CMK (cell line): ENCODE measurements around the gene USP40.

Source experiments
- DNase-seq: peaks from one replicate; pipeline ENCODE4 v3.0.0-alpha.2; 2010; ENCODE audit warnings: low read depth

USP40 gene

GRCh38 chr2:233497692-233498091, 68.9 kb downstream of the USP40 start:
- no peak for DNase-seq

DNA sequence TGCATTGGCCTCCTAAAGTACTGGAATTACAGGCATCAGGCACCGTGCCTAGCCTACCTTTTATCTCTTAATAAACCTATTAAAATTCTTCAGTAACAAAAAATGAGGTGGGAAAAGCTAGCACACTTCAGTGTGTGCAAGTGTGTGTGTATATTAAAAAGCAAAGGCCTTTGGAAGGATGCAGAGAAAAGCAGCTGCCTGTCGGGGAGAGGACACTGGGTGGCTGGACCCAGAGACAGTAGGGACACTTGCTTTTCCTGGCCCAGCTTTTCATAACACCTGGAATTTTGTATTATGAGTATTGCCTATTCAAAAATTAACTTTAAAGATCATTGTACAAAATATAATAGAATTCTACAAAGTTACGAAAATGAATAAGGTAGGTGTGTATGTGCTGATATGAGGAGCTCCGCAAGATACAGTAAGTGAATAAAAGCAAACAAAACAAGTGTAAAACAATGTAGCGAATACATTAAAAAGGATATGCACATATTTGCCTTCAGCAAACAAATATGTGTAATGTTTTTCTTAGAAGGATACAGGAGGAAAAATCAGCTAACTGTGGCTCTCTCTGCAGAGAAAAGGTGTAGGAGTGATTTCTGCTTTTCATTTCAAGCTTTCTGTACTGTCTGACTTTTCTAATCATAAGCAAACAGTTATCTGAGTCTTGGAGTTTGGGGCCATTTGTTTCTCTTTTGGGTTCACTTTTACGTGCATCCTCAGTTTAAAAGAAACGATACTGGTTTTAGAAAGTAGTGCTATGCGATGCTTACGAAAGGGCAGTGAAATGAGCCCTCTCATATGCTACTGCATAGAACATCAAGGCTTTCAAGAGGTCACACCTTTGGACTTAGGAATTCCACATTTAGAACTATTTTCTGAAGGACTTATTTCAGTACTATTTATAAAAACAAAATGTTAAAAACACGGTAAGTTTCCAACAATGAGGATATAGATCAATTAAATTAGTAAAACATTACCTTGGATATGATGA, 70.8 kb downstream of the USP40 start:
- no peak for DNase-seq

- no peak for DNase-seq
Observed at GRCh38 chr2:233492751-233493150, 73.8 kb downstream of the USP40 start.

DNA sequence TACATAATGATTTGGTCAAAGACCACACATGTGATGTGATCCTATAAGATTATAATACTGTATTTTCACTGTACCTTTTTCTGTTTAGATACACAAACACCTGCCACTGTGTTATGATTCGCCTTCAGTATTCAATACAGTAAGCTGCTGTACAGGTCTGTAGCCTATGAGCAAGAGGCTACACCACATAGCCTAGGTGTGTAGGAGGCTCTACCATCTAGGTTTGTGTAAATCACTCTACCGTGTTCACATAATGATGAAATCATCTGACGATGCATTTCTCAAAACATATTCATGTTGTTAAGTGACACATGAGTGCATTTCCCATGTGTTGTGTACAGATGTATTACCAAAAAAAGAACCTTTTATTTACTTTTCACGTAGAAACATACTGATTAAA, 74.5 kb downstream of the USP40 start:
- DNase-seq: no peak

GRCh38 chr2:233491326-233491725, 75.3 kb downstream of the USP40 start:
- DNase-seq: no peak

- no peak for DNase-seq
Observed at GRCh38 chr2:233490831-233491230, 75.8 kb downstream of the USP40 start.

DNA sequence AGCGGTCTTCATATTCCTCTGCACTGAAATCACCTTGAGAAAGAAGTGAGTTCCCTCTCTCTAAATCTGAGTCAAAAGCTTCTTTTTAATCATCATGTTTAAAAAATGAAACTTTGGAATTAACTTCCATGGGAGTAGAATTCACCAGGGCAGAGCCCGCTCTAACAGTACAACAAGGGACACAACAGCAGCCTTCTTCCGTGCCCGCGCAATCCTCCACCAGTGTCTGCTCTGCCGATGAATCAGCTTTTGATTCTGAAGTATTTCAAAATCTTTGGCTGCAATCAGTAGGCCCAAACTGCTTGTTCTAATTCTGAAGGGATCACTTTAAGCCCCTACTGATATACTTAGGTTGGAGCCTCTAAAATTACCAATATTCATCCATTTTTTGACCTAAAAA, 76.9 kb downstream of the USP40 start:
- no peak for DNase-seq

- no peak for DNase-seq
Observed at GRCh38 chr2:233489143-233489542, 77.4 kb downstream of the USP40 start.

DNA sequence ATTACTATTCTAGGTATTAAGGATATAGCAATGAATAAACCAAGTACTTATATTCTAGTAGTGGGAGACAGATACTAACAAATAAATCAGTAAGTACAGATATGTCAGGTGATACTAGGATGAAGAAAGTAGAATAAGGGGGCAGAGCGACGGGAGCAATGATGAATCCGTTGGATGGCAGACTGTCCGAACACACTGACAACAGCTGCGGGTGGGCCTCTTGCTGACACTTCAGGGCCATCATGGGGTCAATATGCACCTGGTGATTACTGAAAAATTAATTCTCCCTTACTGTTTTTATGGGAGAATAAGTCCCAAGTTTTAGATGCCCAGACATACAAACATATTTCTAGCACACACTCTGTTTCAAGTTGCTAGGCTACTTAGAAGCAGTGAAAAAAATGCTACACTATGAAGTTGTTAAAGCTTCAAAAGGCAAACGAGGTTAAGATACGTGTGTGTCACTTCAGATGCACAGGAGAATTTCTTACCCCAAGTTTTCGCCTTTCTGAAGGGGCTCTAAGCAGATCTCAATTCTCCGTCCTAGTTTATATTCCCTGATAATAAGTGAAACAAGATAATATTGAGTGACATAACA, 78.7 kb downstream of the USP40 start:
- no peak for DNase-seq

GRCh38 chr2:233486778-233487552, 79.6 kb downstream of the USP40 start:
- no peak for DNase-seq

GRCh38 chr2:233486357-233486756, 80.2 kb downstream of the USP40 start:
- no peak for DNase-seq

GRCh38 chr2:233485726-233486125, 80.9 kb downstream of the USP40 start:
- no peak for DNase-seq

DNA sequence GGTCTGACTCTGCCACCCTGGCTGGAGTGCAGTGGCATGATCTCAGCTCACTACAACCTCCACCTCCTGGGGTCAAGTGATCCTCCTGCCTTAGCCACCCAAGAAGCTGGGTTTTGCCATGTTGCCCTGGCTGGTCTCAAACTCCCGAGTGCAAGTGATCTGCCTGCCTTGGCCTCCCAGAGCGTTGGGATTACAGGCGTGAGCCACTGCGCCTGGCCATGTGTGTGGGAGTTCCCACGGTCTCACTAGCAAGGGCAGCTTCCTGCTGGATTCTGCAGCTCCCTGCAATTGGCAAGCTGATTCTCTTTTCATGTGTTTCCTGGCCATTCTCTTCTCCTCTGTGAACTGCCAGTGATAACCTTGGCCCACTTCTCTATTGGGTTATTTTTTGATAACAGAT, 84.0 kb downstream of the USP40 start:
- DNase-seq: no peak

DNA sequence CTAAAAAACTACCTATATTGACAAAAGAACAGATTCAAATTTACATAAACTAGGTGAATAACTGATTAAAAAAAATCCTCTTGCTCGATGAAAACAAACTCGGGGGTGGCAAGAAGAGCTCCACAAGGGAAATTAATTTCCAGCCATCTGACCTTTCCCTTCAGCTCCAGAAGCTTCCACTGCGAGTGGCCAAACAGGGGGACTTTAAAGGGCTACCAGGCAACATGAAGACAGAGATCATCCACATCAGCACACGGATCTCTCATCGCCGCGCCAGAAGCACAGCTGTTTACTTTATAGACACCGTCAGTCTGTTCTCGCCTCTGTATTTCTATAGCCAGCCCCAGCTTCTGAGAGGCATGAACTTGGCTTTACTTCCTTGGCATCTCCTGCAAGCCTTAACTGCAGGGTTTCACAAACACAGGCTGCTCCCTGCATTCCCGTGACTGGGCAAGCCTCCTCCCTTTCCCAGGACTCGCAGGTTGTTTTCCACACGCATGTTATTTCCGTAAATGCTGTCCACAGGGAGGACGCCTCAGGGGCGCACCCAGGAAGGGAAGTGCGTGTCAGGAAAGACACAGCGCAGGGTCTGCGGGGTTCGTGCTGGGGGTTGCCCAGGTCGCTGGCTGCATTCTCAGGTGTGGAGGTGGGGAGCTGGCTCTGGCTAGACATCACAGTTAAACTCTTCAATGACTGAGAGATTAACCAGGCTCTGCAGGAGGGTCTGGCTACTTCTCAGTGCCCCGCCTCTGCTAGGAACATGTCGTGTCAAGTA, 85.0 kb downstream of the USP40 start:
- DNase-seq: no peak

GRCh38 chr2:233480490-233481202, 85.9 kb downstream of the USP40 start:
- no peak for DNase-seq

GRCh38 chr2:233479616-233480489, 86.7 kb downstream of the USP40 start:
- no peak for DNase-seq

DNA sequence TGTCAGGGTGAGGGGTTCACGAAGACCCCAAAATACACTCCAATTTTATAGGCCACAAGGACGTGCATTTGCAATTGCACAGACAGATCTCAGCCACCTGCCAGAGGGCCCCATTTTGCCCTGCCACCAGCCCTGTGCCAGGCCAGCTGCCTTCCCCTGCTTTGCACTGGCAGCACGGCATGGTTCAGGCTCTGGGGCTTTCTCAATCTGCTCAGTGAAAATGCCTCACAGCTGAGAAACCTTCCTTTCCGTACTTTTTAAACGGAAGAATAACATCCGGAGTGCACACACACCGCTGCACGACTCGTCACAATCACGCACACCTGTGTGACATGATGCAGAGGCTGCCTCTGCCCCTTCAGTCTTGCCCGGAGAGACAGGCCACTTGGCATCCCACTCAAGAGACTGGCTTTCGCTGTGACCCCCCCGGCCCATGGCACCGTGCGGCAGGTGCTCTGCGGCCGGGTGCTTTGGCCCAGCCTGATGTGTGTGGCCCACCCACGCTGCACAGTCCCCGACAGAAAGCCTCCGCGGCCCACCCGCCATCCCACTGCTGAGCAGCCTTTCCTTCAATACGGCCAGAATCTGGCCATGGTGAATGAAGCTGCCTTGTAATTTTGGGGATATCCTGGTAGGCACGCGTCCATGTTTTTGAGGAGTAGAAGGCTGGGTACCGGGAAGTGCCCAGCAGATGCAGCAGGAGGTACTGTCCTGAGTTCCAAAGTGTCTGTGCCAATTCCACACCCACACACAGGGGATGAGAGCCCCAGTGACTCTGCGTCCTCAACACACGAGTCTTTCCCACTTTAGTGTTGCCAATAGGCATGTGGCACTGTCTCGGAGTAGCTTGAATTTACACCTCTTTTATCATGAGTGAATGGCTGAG, 88.8 kb downstream of the USP40 start:
- DNase-seq: no peak

DNA sequence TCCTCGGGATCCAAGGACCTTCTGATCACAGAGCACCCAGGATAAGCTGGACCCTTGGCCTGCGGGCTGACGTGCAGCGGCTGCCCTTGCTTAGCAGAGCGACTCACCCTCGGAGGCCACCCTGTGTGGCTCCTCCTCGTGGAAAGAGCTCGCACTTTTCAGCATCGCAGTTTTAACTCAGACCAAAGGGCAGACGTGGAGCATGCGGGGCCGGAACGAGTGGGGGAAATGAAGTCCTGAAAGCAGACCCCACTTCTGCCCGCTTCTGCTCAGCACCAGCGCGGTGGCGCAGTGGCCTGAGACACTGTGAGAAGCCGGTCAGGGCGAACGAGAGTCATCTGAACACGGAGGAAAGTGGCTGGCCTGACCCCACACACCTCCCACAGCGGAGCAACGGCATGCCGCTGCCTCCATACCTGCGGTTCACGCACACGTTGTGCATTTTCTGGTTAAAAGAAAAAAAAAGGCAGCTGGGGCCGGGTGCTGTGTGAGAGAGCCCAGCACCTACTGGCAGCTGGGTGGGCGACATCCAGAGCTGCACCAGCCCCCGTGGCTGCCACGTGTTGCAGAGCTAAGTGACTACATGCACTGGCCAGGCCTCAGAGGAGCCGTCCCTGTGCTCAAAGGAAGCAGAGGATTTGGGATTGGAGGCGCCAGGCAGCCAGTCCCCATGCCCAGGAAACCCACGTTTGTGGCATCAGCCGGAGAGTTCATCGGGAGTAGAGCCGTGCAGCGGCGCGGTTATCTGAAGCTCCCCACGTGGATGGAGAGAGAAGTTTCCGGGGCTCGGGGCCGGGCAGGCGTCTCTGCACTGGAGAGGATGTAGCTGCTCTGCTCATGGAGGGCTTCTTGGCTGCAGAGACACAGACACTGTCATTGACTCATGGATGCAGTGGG, 89.7 kb downstream of the USP40 start:
- DNase-seq: no peak
